HEK293T (cell line): Measurements from ENCODE around the gene ASTN2.

Experiments
- ARNT ChIP-seq: fragments of 450-650 bp; IDR thresholded peaks from 2 replicates; pipeline ENCODE4 v1.6.1; 2017; ENCODE audit warnings: mild to moderate bottlenecking
- ELF4 ChIP-seq: fragments of 450-650 bp; IDR thresholded peaks from 2 replicates; pipeline ENCODE4 v1.6.1; 2017; ENCODE audit warnings: antibody characterized with exemption
- L3MBTL2 ChIP-seq: fragments of 450-650 bp; conservative IDR thresholded peaks from 2 replicates; pipeline ENCODE4 v1.6.1; 2016; ENCODE audit warnings: mild to moderate bottlenecking
- LEF1 ChIP-seq: fragments of 450-650 bp; IDR thresholded peaks from 2 replicates; pipeline ENCODE4 v1.6.1; 2017; ENCODE audit warnings: mild to moderate bottlenecking, borderline replicate concordance
- NFRKB ChIP-seq: fragments of 450-650 bp; IDR thresholded peaks from 2 replicates; pipeline ENCODE4 v1.6.1; 2016; ENCODE audit warnings: mild to moderate bottlenecking, moderate library complexity
- SP1 ChIP-seq: fragments of 450-650 bp; IDR thresholded peaks from 2 replicates; pipeline ENCODE4 v1.6.1; 2017
- SUZ12 ChIP-seq: fragments of 450-650 bp; IDR thresholded peaks from 2 replicates; pipeline ENCODE4 v1.6.1; 2016; ENCODE audit warnings: mild to moderate bottlenecking
- ZNF384 ChIP-seq: fragments of 450-650 bp; IDR thresholded peaks from 2 replicates; pipeline ENCODE4 v1.6.1; 2016

DNA sequence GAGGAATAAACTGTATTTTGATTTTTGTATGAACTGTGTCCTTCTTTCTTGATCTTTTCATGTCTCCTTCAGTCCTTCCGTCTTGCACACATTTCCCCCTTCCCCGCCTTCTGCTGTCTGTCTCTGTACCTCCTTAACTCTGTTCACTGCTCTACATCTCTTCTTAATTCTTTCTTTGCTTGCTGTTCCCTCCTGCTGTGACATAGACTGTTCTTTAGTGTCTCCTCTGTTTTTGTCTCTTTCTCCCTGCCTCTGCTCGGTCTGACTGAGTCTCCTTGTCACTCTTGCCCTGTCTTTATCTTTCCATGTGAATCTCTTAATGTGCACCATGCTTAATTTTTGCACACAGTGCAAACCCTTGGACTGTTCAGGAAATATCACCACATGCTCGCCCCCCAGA, 614.8 kb downstream of the ASTN2 start:
- TF ChIP-seq L3MBTL2 = no peak
- TF ChIP-seq SP1 = no peak
- TF ChIP-seq ARNT = no peak
- TF ChIP-seq LEF1 = no peak
- TF ChIP-seq ELF4 = no peak
- no peak for TF ChIP-seq ZNF384
- no peak for TF ChIP-seq SUZ12
- no peak for TF ChIP-seq NFRKB
